ENCODE data around the gene SPIRE1. TPM values are rescaled to one million over a fixed set of nuclear protein-coding genes. Genes with fewer than 3 reads are reported as not detected.

Gene SPIRE1
- total RNA-seq, 4 donors from 2014 or later = 25.3 to 39.5 (median 30.6) TPM

GRCh38 chr18:12435867-12436266 is 222.0 kb downstream of the SPIRE1 start:
- WGBS, 2 donors = 95 to 97% methylated on average over 8 of the region's 8 CpGs
- no peak for DNase-seq
- intact Hi-C loops (cut with DNase I) = no loop called here
- H3K27me3 ChIP-seq = no peaks in the 10 kb centered on the region
- TF ChIP-seq POLR2A (IDR thresholded peaks at IDR 0.05) (no peak), CTCF (IDR thresholded peaks at IDR 0.05) (no peak)
- no peak overlapping the region for H3K27ac ChIP-seq
- H3K4me1 ChIP-seq = no peaks in the 10 kb centered on the region
- H3K4me3 ChIP-seq (replicated peaks in 1 of 3) = no peak overlapping the region
- no peaks in the 10 kb centered on the region for H3K9me3 ChIP-seq
- no peaks in the 10 kb centered on the region for H3K36me3 ChIP-seq

DNA sequence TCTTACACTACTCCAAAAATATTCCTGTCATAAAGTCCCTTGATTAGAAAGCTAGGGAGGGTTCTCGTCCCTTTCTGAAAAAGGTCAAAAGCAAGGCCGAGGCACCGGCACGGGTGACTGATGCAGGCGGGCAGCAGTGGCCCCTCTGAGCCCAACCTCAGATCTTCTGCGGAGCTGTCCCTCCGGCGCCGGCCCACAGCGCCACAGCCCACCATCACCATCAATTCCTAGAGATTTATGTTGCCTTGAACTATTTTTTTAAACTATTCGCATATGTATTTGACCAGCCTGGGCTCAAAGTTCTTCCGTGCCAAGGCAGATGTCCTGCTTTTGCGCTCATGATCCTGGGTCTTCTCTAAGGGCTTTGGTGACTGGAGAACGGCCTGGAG is 223.4 kb downstream of the SPIRE1 start:
- no peak for TF ChIP-seq POLR2A (IDR thresholded peaks at IDR 0.05)
- no peak for TF ChIP-seq CTCF (IDR thresholded peaks at IDR 0.05)
- Histone ChIP-seq H3K4me1 (no peaks in the 10 kb centered on the region), H3K9me3 (no peaks in the 10 kb centered on the region), H3K27me3 (no peaks in the 10 kb centered on the region), H3K27ac (no peak overlapping the region), H3K4me3 (replicated peaks in 1 of 3) (no peak overlapping the region), H3K36me3 (no peaks in the 10 kb centered on the region)
- WGBS, 2 donors = 95 to 99% methylated on average over 14 of the region's 14 CpGs
- intact Hi-C loops (cut with DNase I) = no loop called here
- no peak for DNase-seq

DNA sequence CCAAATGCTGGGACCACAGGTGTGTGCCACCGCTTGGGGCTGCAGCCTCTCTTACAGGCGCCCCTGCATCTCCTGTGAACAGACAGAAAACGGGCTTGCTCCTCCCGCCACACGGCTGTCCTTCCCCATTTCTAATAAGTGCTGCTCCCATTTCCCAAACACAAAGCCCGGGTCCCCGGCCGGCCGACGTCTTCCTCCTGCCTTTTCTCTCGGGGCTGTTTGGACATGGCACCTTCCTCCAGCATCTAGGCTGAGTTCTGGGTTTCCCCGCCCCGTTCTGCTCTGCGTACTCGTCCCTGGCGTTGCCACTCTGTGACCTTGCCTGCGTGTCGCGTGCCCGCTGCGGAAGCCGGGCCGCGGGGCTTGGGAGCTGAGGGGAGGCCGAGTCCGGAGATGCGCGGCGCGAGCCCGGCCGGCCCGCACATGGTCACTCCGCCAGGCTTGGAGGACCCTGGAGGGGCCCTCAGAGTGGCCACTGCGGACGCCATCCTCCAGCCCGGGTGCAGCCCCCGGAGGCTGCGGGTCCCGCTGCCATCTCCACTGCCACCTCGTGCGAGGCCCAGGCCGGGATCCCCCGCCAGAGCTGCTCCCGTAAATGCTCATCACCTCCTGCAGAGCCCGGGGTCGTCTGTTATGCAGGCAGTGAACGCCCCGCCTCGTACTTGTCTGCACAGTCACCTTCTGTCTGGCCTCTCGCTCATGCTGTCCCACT is 223.9 kb downstream of the SPIRE1 start:
- no peak overlapping the region for H3K27ac ChIP-seq
- no peaks in the 10 kb centered on the region for H3K4me1 ChIP-seq
- H3K36me3 ChIP-seq = no peaks in the 10 kb centered on the region
- no peaks in the 10 kb centered on the region for H3K27me3 ChIP-seq
- DNase-seq = no peak
- no peak for TF ChIP-seq CTCF (IDR thresholded peaks at IDR 0.05)
- TF ChIP-seq POLR2A (IDR thresholded peaks at IDR 0.05) = no peak
- intact Hi-C loops (cut with DNase I) = no loop called here
- no peak overlapping the region for H3K4me3 ChIP-seq (replicated peaks in 1 of 3)
- WGBS, 2 donors = 97 to 98% methylated on average over 47 to 49 of the region's 51 CpGs
- no peaks in the 10 kb centered on the region for H3K9me3 ChIP-seq

- Histone ChIP-seq H3K9me3 (no peaks in the 10 kb centered on the region), H3K4me1 (no peaks in the 10 kb centered on the region), H3K36me3 (no peaks in the 10 kb centered on the region), H3K27me3 (no peaks in the 10 kb centered on the region), H3K27ac (no peak overlapping the region), H3K4me3 (replicated peaks in 1 of 3) (no peak overlapping the region)
- no peak for DNase-seq
- TF ChIP-seq POLR2A (IDR thresholded peaks at IDR 0.05) = no peak
- no peak for TF ChIP-seq CTCF (IDR thresholded peaks at IDR 0.05)
- intact Hi-C loops (cut with DNase I) = no loop called here
- WGBS, 2 donors = 95 to 96% methylated on average over 31 of the region's 31 CpGs
These were observed 225.0 kb downstream of the SPIRE1 start for GRCh38 chr18:12432881-12433280.

DNA sequence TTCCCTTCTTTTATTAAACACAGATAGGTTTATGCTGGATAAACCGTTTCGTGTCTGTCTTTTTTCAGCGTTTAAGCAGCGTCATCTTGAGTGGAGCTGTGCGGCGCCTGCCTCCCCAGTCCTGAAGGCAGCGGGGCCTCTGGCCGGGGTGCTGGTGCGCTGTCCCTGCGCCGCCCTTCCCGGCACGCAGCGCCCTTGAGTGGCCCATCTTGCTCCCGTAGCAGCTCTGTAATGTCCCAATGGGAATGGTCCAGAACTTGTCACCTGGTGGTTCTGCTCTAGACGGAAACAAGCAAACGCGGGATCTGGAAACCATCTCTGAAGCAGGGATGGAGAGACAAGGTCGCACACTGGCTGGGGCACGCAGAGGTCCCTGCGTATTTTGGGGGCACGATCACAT is 225.7 kb downstream of the SPIRE1 start:
- intact Hi-C loops (cut with DNase I) = no loop called here
- no peak for TF ChIP-seq CTCF (IDR thresholded peaks at IDR 0.05)
- no peak for TF ChIP-seq POLR2A (IDR thresholded peaks at IDR 0.05)
- DNase-seq = no peak
- no peaks in the 10 kb centered on the region for H3K9me3 ChIP-seq
- no peaks in the 10 kb centered on the region for H3K36me3 ChIP-seq
- WGBS, 2 donors = 96% methylated on average over 22 of the region's 22 CpGs
- H3K27me3 ChIP-seq = no peaks in the 10 kb centered on the region
- no peaks in the 10 kb centered on the region for H3K4me1 ChIP-seq
- H3K27ac ChIP-seq = no peak overlapping the region
- H3K4me3 ChIP-seq (replicated peaks in 1 of 3) = no peak overlapping the region
